Muscle layer of duodenum (tissue), 2 donors: ENCODE data around the gene NUMBL.

Experiments
- H3K27ac ChIP-seq: one replicate; pipeline ENCODE4 v1.7.0; 2013; ENCODE audit warnings: mild to moderate bottlenecking, low read length
- H3K27me3 ChIP-seq: one replicate; pipeline ENCODE4 v1.7.0; 2013; ENCODE audit warnings: low read depth, mild to moderate bottlenecking, control low read depth, low read length
- H3K36me3 ChIP-seq, 2 donors: one replicate each; pipeline ENCODE4 v1.7.0; 2013; ENCODE audit warnings: low read length in 2 of 2, control low read depth in 1 of 2, mild to moderate bottlenecking in 1 of 2; ENCODE audit not compliant: insufficient read depth in 2 of 2, control insufficient read depth in 1 of 2
- H3K4me1 ChIP-seq, 2 donors: one replicate each; pipeline ENCODE4 v1.7.0; 2013; ENCODE audit warnings: low read length in 2 of 2, mild to moderate bottlenecking in 2 of 2, control low read depth in 1 of 2, moderate library complexity in 1 of 2; ENCODE audit not compliant: insufficient read depth in 2 of 2, control insufficient read depth in 1 of 2
- H3K4me3 ChIP-seq, 2 donors: one replicate each; pipeline ENCODE4 v1.7.0; 2013; ENCODE audit warnings: low read length in 2 of 2, low read depth in 1 of 2, mild to moderate bottlenecking in 1 of 2
- H3K9me3 ChIP-seq, 2 donors: one replicate each; pipeline ENCODE4 v1.7.0; 2013; ENCODE audit warnings: low read length in 2 of 2, control low read depth in 1 of 2, mild to moderate bottlenecking in 1 of 2; ENCODE audit not compliant: control insufficient read depth in 1 of 2
- donor health status: healthy.

Gene NUMBL

GRCh38 chr19:40623403-40624251 lies 66.8 kb downstream of the NUMBL start:
- Histone ChIP-seq H3K4me1 (no peaks in the 10 kb centered on the region), H3K9me3 (no peaks in the 10 kb centered on the region), H3K27ac (no peak overlapping the region), H3K4me3 (no peak overlapping the region), H3K36me3 (peaks cover 20 to 26% of the 10 kb centered on the region in 2 donors), H3K27me3 (no peaks in the 10 kb centered on the region)

DNA sequence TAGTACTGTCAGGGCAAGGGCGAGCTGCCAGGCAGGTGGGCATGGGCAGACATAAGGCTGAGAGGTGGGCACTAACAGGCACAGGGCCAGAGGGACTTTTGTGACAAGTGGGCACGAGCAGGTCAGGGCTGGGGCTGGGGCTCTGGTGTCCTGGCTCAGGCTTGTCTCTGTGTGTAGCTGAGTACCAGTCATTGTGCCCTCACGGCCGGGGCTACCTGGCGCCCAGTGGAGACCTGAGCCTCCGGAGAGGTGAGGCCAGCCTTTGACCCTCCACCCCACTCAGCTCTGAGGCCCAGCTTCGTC lies 67.7 kb downstream of the NUMBL start:
- H3K9me3 ChIP-seq, result no peaks in the 10 kb centered on the region
- H3K27ac ChIP-seq, result no peak overlapping the region
- H3K4me1 ChIP-seq, result no peaks in the 10 kb centered on the region
- H3K4me3 ChIP-seq, result no peak overlapping the region
- H3K36me3 ChIP-seq, result peaks cover 20 to 26% of the 10 kb centered on the region in 2 donors
- H3K27me3 ChIP-seq, result no peaks in the 10 kb centered on the region

DNA sequence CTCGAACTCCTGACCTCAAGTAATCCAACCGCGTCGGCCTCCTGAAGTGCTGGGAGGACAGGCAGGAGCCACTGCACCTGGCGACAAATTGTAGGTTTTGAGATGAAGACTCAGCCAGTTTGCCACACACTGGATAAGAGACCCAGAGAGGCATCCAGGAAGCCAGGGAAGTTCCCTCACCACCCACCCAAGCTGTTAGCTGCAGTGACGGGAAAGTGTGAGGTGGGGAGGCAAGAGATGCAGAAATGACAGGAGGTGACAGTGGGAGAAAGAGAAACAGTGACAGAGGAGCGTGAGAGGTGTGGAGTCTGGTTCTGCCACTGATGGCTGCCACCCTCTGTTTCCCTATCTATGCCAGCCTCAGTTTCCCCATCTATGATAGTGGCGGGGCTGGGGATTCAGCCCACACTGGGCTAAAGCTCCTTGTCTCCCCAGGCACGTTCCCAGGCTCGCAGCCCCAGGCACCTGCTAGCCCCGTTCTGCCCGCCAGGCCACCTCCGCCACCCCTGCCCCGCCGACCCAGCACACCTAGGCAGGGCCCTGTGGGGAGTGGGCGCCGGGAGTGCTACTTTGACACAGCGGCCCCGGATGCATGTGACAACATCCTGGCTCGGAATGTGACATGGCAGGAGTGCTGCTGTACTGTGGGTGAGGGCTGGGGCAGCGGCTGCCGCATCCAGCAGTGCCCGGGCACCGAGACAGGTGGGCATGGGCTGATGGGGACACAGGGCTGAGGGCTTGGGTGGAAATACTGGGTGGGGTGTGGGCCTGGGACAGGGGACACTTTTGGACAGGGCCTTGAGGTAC lies 68.3 kb downstream of the NUMBL start:
- Histone ChIP-seq H3K27ac (no peak overlapping the region), H3K4me3 (no peak overlapping the region), H3K36me3 (peaks cover 20 to 26% of the 10 kb centered on the region in 2 donors)

GRCh38 chr19:40621283-40621682 lies 69.2 kb downstream of the NUMBL start:
- Histone ChIP-seq H3K4me3 (no peak overlapping the region), H3K27ac (no peak overlapping the region), H3K36me3 (peaks cover 19 to 20% of the 10 kb centered on the region in 2 donors), H3K27me3 (no peaks in the 10 kb centered on the region), H3K9me3 (no peaks in the 10 kb centered on the region), H3K4me1 (no peaks in the 10 kb centered on the region)

More for the DNA sequence above, 68.3 kb downstream of the NUMBL start:
- Histone ChIP-seq H3K27me3 (no peaks in the 10 kb centered on the region), H3K9me3 (no peaks in the 10 kb centered on the region), H3K4me1 (no peaks in the 10 kb centered on the region)

GRCh38 chr19:40620161-40620485 lies 70.3 kb downstream of the NUMBL start:
- Histone ChIP-seq H3K36me3 (peaks cover 12 to 14% of the 10 kb centered on the region in 2 donors), H3K4me1 (no peaks in the 10 kb centered on the region), H3K4me3 (no peak overlapping the region), H3K27me3 (no peaks in the 10 kb centered on the region), H3K27ac (no peak overlapping the region), H3K9me3 (no peaks in the 10 kb centered on the region)

- no peaks in the 10 kb centered on the region for H3K4me1 ChIP-seq
- H3K9me3 ChIP-seq, result no peaks in the 10 kb centered on the region
- H3K27ac ChIP-seq, result no peak overlapping the region
- H3K4me3 ChIP-seq, result no peak overlapping the region
- peaks cover 12 to 14% of the 10 kb centered on the region in 2 donors for H3K36me3 ChIP-seq
- H3K27me3 ChIP-seq, result no peaks in the 10 kb centered on the region
These were observed 70.9 kb downstream of the NUMBL start for GRCh38 chr19:40619333-40620160.

- Histone ChIP-seq H3K4me3 (no peak overlapping the region), H3K36me3 (peaks cover 12 to 14% of the 10 kb centered on the region in 2 donors), H3K4me1 (peaks cover 0 to 6% of the 10 kb centered on the region in 2 donors), H3K9me3 (no peaks in the 10 kb centered on the region), H3K27me3 (no peaks in the 10 kb centered on the region), H3K27ac (no peak overlapping the region)
These were observed 72.5 kb downstream of the NUMBL start for GRCh38 chr19:40617961-40618360.

DNA sequence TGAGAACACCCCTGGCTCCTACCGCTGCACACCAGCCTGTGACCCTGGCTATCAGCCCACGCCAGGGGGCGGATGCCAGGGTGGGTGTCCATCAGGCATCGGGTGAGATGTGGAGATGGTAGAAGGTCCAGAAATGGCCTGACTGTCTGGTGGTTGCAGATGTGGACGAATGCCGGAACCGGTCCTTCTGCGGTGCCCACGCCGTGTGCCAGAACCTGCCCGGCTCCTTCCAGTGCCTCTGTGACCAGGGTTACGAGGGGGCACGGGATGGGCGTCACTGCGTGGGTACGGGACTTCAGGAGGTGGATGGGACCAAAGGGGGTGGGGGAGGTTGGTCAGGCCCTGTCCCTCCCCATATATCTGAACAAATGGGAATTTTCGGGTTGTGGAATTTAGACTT lies 73.5 kb downstream of the NUMBL start:
- Histone ChIP-seq H3K27ac (no peak overlapping the region), H3K9me3 (no peaks in the 10 kb centered on the region), H3K4me1 (peaks cover 0 to 6% of the 10 kb centered on the region in 2 donors), H3K4me3 (no peak overlapping the region), H3K36me3 (peaks cover 5 to 14% of the 10 kb centered on the region in 2 donors), H3K27me3 (no peaks in the 10 kb centered on the region)

DNA sequence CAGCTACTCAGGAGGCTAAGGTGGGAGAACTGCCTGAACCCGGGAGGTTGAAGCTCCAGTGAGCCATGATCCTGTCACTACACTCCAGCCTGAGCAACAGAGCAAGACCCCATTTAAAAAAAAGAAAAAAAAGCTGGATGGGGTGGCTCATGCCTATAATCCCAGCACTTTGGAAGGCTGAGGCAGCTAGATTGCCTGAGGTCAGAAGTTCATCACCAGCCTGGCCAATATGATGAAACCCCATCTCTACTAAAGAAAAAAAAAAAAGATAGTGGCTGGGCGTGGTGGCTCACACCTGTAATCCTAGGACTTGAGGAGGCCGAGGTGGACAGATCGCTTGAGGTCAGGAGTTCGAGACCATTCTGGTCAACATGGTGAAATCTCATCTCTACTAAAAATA lies 74.3 kb downstream of the NUMBL start:
- Histone ChIP-seq H3K4me3 (no peak overlapping the region), H3K27ac (no peak overlapping the region), H3K4me1 (peaks cover 0 to 6% of the 10 kb centered on the region in 2 donors), H3K9me3 (no peaks in the 10 kb centered on the region), H3K36me3 (peaks cover 5 to 10% of the 10 kb centered on the region in 2 donors), H3K27me3 (no peaks in the 10 kb centered on the region)
